GM12892 (cell line): Measurements from ENCODE around the gene POLR2F.

ENCODE experiments used
- DNase-seq: peaks from one replicate; pipeline ENCODE4 v3.0.0; 2011; ENCODE audit not compliant: insufficient read length
- FAIRE-seq: peaks from 2 replicates; lab custom pipeline; 2011; peaks lifted over from hg19 to GRCh38; lab: Jason Lieb, UNC
- POLR2A ChIP-seq: IDR thresholded peaks from 2 replicates; pipeline ENCODE4 v1.6.1; 2011; ENCODE audit warnings: low read depth, low read length, control low read depth
- POLR2AphosphoS5 ChIP-seq: IDR thresholded peaks from 2 replicates; pipeline ENCODE4 v1.6.1; 2011; ENCODE audit warnings: low read depth, low read length, control low read depth
- TAF1 ChIP-seq: IDR thresholded peaks from 2 replicates; pipeline ENCODE4 v1.6.1; 2011; ENCODE audit warnings: low read depth, mild to moderate bottlenecking, control low read depth, low read length, borderline replicate concordance

The POLR2F gene

DNA sequence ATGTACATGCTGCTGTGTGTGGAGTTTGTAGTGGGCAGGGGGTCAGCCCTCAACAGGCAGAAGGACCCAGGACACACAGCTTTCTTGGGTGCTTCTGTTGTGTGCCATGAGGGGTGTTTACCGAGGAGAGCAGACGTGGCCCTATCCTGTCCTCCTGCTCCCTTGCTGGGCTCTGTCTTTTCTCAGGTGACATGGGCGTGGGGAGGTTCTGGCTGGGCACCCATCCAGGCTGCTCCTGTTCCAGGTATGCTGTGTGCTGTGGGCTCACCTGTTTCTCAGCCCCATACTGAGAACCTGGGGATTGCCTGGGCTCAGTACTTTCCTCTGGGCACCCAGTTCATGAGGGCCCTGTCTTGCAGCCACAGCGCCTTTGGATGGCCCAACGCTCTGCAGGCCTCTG lies 24.1 kb upstream of the POLR2F start:
- no peak for DNase-seq
- TF ChIP-seq POLR2AphosphoS5, result no peak
- no peak for TF ChIP-seq TAF1
- TF ChIP-seq POLR2A, result no peak
- no peak for FAIRE-seq

DNA sequence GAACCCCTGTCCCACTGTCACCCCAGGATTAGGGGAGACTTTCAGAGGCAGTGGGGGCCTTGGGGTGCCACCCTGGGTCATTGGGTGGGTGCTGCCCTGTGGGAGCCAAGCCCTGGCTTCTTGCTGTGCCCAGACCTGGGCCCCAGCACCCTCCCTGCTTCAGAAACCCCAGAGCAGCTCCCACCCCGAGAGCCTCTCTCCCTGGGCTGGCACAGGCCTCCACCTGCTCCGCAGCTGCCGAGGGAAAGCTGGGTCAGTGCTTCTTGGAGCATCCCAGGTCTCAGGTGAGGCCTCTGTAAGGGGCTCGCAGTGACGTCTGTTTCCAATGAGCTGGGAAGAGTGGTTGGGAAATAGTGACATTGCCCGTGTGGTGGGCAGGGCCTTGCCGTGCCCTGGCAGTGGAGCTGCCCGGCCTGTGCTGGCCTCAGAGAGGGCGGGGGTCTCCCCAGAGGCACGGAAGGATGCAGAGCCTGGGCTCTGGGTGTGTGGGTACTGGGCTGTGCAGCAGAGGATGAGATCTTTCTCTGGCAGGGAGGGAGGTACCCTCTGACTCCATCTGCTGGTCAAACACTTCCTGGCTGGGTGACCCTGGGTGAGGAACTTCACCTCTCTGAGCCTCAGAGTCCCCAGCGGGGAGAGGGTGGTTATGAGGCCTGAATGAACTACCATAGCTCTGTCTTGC lies 23.1 kb upstream of the POLR2F start:
- FAIRE-seq (no peak), DNase-seq (no peak)
- TF ChIP-seq TAF1 (no peak), POLR2A (no peak), POLR2AphosphoS5 (no peak)

DNA sequence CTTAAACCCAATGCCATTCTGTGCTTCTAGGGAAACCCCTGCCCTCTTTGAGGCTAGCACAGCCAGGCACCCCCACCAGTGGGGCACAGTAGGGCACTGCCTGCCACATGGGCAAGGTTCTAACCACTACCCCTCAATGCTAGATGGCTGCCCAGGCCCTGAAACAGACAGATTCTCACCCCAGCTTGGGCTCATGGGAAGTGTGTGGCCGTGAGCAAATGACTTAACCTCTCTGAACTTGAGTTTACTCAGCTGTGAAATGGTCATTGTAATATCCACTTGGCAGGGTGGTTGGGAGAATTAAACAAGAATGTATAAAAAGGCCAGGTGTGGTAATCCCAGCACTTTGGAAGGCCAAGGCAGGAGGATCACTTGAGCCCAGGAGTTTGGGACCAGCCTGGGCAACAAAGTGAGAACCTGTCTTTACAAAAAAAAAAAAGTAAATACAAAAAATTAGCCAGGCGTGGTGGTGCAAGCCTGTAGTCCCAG lies 22.5 kb upstream of the POLR2F start:
- FAIRE-seq (no peak), DNase-seq (no peak)
- TF ChIP-seq TAF1, result no peak
- TF ChIP-seq POLR2AphosphoS5, result no peak
- TF ChIP-seq POLR2A, result no peak

DNA sequence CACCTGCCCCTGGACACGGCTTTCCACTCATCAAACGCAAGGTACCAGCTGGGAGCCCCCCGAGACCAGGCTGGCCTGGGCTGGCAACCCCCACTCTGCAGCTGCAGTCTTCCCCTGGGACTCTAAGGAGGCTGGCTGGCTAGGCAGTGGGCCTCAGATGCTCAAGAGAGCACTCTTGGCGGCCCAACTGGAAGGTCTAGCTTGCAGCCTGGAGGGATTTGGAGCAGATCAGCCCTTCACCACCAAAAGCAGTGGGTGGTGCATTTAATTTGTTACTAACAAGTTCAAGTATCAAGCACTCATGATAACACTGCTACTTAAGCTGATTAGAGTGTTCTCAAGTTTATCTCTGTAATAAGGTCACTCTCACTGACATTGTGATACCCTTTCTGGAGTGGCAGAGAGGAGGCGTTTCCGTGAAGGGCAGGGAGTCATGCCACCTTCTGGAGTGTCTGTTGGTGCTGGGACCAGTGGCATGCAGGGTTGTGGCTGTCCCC lies 21.6 kb upstream of the POLR2F start:
- DNase-seq, result no peak
- no peak for FAIRE-seq
- TF ChIP-seq TAF1, result no peak
- TF ChIP-seq POLR2A, result no peak
- no peak for TF ChIP-seq POLR2AphosphoS5

DNA sequence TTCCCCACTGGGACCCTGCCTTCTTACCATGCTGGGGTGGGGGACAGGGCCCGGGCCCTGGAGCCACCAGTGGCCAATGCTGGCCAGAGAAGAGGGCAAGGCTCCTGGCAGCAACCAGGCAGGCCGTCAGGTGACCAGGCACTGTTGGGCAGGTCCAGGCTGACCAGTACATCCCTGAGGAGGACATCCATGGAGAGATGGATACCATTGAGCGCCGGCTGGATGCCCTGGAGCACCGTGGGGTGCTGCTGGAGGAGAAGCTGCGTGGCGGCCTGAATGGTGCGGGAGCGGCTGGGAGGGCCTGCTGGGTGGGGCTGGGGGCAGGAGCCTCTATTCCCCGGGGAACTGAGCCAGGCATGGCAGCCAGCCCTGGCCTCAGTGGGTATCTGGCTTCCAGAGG lies 21.1 kb upstream of the POLR2F start:
- FAIRE-seq, result no peak
- no peak for DNase-seq
- TF ChIP-seq POLR2A (no peak), TAF1 (no peak), POLR2AphosphoS5 (no peak)

DNA sequence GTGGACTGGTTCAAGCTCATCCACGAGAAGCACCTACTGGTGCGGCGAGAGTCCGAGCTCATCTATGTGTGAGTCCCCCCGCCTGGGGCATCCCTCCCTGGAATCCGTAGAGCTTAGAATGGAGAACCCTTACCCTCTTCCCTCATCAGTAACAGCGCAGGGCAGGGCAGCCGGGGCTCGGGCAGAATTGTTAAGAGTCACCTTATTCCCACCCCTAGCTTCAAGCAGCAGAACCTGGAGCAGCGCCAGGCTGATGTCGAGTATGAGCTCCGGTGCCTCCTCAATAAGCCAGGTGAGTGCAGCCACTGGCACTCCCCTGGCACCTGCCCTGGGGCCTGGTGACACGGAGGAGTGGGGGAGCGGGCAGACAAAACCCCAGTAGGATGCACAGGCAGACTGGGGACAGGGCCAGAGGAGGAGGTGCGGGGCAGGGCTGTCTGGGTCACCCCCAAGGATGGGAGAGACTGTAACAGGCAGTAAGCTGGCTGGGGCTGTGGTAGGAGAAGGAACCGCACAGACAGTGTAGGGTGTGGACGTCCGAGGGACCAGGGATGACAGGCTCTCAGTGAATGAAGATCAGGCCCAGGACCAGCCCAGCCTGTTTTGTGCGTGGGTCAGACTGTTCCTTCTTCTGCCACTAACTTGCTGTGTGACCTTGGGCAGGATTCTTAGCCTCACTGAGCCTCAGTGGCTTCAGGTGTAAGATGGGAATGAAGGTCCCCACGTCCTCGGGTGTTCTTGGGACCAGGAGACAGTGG lies 20.5 kb upstream of the POLR2F start:
- TF ChIP-seq TAF1 (no peak), POLR2A (no peak), POLR2AphosphoS5 (no peak)
- FAIRE-seq (no peak), DNase-seq (no peak)

DNA sequence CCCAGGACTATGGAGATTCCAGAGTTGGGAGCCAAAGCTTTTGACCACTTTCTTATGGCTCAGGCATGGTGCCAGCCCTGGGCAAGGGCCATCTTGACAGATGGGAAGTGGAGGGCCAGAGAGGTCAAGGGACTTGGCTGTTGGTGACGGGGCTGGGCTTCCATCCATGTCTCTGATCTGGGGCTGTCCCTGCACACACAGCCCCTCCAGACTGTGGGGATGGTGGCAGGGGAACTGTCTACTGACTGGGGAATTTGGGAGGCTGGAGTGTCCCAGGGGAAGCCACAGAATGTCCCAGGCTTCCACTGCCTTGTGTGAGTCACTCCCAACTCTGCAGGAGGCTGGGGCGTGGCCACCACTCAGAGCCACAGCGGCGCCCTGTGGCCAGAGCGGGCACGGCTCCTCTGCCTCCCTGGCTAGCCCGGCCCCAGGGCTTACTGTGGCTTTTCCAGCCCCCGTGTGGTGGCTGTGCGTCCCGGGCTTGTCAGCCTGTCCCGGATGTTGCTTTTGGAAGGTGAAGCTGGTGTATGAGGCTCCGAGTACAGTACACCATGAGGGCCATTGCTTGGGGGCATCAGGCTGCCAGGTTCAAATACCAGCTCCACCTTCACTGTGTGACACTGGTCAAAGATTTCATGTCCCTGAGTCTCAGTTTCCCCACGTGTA lies 19.7 kb upstream of the POLR2F start:
- TF ChIP-seq POLR2AphosphoS5 (no peak), TAF1 (no peak), POLR2A (no peak)
- peak; percentile 98 for FAIRE-seq

DNA sequence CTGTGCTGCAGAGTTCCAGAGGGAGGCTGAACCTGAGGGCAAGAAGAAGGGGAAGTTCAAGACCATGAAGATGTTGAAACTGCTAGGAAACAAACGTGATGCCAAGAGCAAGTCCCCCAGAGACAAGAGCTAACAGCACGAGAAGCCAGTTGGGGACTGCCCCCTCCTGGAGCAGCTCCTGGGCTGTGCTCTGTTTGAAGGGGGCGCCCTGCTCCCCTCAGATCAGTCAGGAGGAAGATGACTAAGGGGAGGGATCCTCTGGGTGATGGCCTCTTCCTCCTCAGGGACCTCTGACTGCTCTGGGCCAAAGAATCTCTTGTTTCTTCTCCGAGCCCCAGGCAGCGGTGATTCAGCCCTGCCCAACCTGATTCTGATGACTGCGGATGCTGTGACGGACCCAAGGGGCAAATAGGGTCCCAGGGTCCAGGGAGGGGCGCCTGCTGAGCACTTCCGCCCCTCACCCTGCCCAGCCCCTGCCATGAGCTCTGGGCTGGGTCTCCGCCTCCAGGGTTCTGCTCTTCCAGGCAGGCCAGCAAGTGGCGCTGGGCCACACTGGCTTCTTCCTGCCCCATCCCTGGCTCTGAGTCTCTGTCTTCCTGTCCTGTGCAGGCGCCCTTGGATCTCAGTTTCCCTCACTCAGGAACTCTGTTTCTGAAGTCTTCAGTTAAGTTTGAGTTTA lies 12.7 kb upstream of the POLR2F start:
- DNase-seq (no peak), FAIRE-seq (no peak)
- TF ChIP-seq POLR2AphosphoS5 (no peak), TAF1 (no peak)

More for the DNA sequence above, 19.7 kb upstream of the POLR2F start:
- peak; percentile 92 for DNase-seq

DNA sequence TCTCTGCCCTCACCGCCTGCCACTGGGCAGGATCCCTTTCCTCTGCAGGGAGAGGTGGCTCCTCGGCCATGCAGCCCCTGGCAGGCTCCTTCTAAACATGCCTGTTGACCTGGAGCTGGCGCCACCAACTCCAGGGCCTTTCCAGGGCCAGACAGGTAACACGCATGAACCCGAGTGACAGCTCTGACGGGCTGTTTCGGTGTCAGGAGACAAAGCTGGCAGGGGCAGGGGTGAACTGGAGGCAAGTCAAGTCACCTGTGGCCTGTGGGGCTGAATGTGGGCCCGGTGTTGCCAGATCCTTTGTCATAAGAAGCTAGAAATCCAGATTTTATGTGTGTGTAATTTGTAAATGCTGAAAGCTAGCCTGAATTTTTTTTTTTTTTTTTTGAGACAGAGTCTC lies 11.4 kb upstream of the POLR2F start:
- FAIRE-seq (no peak), DNase-seq (no peak)
- no peak for TF ChIP-seq POLR2AphosphoS5
- no peak for TF ChIP-seq TAF1
- no peak for TF ChIP-seq POLR2A

DNA sequence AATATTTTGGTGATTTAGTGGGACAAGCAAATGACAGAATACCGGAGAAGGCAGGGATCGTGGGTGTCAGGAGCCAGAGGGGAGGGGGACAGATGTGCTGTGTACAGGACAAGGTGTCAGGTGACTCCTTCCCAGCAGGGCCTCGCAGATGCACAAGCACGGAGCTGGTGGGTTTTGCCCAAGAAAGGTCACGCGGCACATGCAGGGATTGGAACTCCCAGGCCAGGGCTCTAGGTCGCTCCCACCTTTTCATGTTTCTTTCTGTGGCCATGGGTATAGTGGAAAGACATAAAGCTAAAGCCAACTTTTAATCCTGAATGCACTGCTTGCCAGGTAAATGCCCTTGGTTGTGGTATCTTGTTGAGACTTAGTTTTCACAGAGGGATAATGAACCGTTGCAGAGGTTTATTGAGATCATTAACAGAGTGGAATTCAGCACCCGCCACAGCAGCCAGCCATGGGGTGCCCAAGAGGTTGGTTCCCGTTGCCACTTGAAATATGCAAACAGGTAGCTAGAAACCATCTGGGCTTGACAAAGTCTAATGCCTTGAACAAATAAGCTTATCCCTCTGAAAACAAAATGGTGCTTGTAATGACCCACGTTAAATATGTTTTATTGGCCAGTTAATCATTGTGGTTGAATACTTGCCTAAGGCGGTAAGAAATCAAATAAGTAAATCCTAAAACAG lies 10.2 kb upstream of the POLR2F start:
- no peak for DNase-seq
- no peak for FAIRE-seq
- TF ChIP-seq POLR2A (no peak), TAF1 (no peak), POLR2AphosphoS5 (no peak)
